Non-pigmented ciliary epithelial cell (primary cell): ENCODE measurements around the gene ATP2B1.

Experiments
- DNase-seq: peaks from one replicate; pipeline ENCODE4 v3.0.0-alpha.2; 2010; ENCODE audit warnings: low read depth

The ATP2B1 gene

GRCh38 chr12:89692439-89692838, 16.2 kb downstream of the ATP2B1 start:
- DNase-seq, result no peak

- DNase-seq, result no peak
Measured at GRCh38 chr12:89691659-89692058, 17.0 kb downstream of the ATP2B1 start.

GRCh38 chr12:89690925-89691324, 17.7 kb downstream of the ATP2B1 start:
- DNase-seq, result no peak

- no peak for DNase-seq
Measured at GRCh38 chr12:89689306-89689705, 19.3 kb downstream of the ATP2B1 start.

GRCh38 chr12:89686311-89686710, 22.3 kb downstream of the ATP2B1 start:
- DNase-seq, result no peak

- DNase-seq, result no peak
Measured at GRCh38 chr12:89685363-89685972, 23.2 kb downstream of the ATP2B1 start.

- no peak for DNase-seq
Measured at GRCh38 chr12:89684136-89684535, 24.5 kb downstream of the ATP2B1 start.

GRCh38 chr12:89682284-89682683, 26.4 kb downstream of the ATP2B1 start:
- no peak for DNase-seq

- DNase-seq, result no peak
Measured at GRCh38 chr12:89680409-89680808, 28.2 kb downstream of the ATP2B1 start.

GRCh38 chr12:89679631-89680030, 29.0 kb downstream of the ATP2B1 start:
- DNase-seq, result no peak

GRCh38 chr12:89678225-89678624, 30.4 kb downstream of the ATP2B1 start:
- no peak for DNase-seq

- no peak for DNase-seq
Measured at GRCh38 chr12:89676930-89677329, 31.7 kb downstream of the ATP2B1 start.

GRCh38 chr12:89674326-89674942, 34.2 kb downstream of the ATP2B1 start:
- no peak for DNase-seq

GRCh38 chr12:89673603-89674002, 35.0 kb downstream of the ATP2B1 start:
- no peak for DNase-seq

- DNase-seq, result no peak
Measured at GRCh38 chr12:89672589-89672979, 36.1 kb downstream of the ATP2B1 start.

- DNase-seq, result peak; percentile 75
Measured at GRCh38 chr12:89671469-89671868, 37.2 kb downstream of the ATP2B1 start.

- DNase-seq, result no peak
Measured at GRCh38 chr12:89669197-89669596, 39.4 kb downstream of the ATP2B1 start.

- no peak for DNase-seq
Measured at GRCh38 chr12:89665556-89665955, 43.1 kb downstream of the ATP2B1 start.

GRCh38 chr12:89664441-89664840, 44.2 kb downstream of the ATP2B1 start:
- no peak for DNase-seq

GRCh38 chr12:89663577-89664357, 44.9 kb downstream of the ATP2B1 start:
- no peak for DNase-seq

GRCh38 chr12:89662623-89663022, 46.0 kb downstream of the ATP2B1 start:
- DNase-seq, result no peak

- DNase-seq, result no peak
Measured at GRCh38 chr12:89661706-89662330, 46.8 kb downstream of the ATP2B1 start.

GRCh38 chr12:89657739-89658138, 50.9 kb downstream of the ATP2B1 start:
- DNase-seq, result no peak
